ENCODE results near the gene PDE4D.
"Not testable (repeated sequence)": the region's sequence is repeated elsewhere in the genome, so short reads cannot be mapped to it uniquely, and the experiment has no call there.

DNA sequence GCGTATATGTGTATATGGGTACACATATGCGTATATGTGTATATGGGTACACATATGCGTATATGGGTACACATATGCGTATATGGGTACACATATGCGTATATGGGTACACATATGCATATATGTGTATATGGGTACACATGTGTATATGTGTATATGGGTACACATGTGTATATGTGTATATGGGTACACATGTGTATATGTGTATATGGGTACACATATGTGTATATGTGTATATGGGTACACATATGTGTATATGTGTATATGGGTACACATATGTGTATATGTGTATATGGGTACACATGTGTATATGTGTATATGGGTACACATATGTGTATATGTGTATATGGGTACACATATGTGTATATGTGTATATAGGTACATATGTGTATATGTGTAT lies 131.3 kb downstream of the PDE4D start:
- TF ChIP-seq POLR2A (IDR thresholded peaks at IDR 0.05; ENCODE audit: low read depth, low read length); TAF1 (IDR thresholded peaks at IDR 0.05; ENCODE audit: borderline replicate concordance, low read depth, low read length): not testable (repeated sequence)
